K562 (cell line): ENCODE measurements around the gene ACSF3. TPM values are rescaled to one million over a fixed set of nuclear protein-coding genes. Genes with fewer than 3 reads are reported as not detected.
A peak's percentile ranks its signal among the peaks of the same experiment; 100 is the strongest.

Source experiments
- CBFA2T3 ChIP-seq: fragments of 450-650 bp; IDR thresholded peaks from 2 replicates; pipeline ENCODE4 v1.6.1; 2017
- CEBPG ChIP-seq, 3 experiments: fragments of 200-800 bp in 1 of 3; sonication (Bioruptor generic) in 1 of 3; sonication (generic) in 1 of 3; formaldehyde crosslinking in 1 of 3; IDR thresholded peaks in 2 of 3; conservative IDR thresholded peaks in 1 of 3; 2 replicates each; pipeline versions ENCODE4 v1.6.1 to v1.8.0; 2016 to 2022; ENCODE audit warnings: missing compliant biosample characterization in 2 of 3, missing genetic modification characterization in 2 of 3, mild to moderate bottlenecking in 1 of 3, missing genetic modification reagents in 1 of 3
- CREBBP ChIP-seq: IDR thresholded peaks from one replicate; pipeline ENCODE4 v1.6.1; 2012; ENCODE audit warnings: low read depth, mild to moderate bottlenecking, control low read depth, inconsistent platforms, low read length
- ELF4 ChIP-seq: fragments of 450-650 bp; formaldehyde crosslinking; IDR thresholded peaks from 2 replicates; pipeline ENCODE4 v1.4.0; 2022; ENCODE audit warnings: missing genetic modification characterization
- ERF ChIP-seq: fragments of 450-650 bp; formaldehyde crosslinking; IDR thresholded peaks from 2 replicates; pipeline ENCODE4 v1.4.0; 2020; ENCODE audit warnings: mild to moderate bottlenecking, mixed read lengths
- EWSR1 ChIP-seq: fragments of 450-650 bp; IDR thresholded peaks from 2 replicates; pipeline ENCODE4 v1.6.1; 2018; ENCODE audit warnings: borderline replicate concordance, mild to moderate bottlenecking, low read depth, moderate library complexity; ENCODE audit not compliant: partially characterized antibody
- FOXA3 ChIP-seq, 2 experiments: fragments of 450-650 bp in 1 of 2; sonication (generic) in 1 of 2; formaldehyde crosslinking; IDR thresholded peaks in 1 of 2; conservative IDR thresholded peaks in 1 of 2; 2 replicates each; pipeline versions ENCODE4 v1.4.0 to v1.8.0; 2020 to 2022; ENCODE audit warnings: mild to moderate bottlenecking in 2 of 2, missing genetic modification reagents in 1 of 2
- FOXP1 ChIP-seq: sonication (generic); formaldehyde crosslinking; IDR thresholded peaks from 2 replicates; pipeline ENCODE4 v1.8.0; 2022; ENCODE audit warnings: mild to moderate bottlenecking, missing genetic modification reagents
- ID3 ChIP-seq, 2 experiments: fragments of 250-450 bp in 1 of 2; fragments of 450-650 bp in 1 of 2; sonication (Bioruptor Pico) in 1 of 2; IDR thresholded peaks; 2 replicates each; pipeline versions ENCODE4 v1.6.1 to v1.8.0; 2016 to 2021; ENCODE audit warnings: mild to moderate bottlenecking in 2 of 2, moderate library complexity in 2 of 2, missing compliant biosample characterization in 1 of 2, missing genetic modification characterization in 1 of 2
- MAFK ChIP-seq: IDR thresholded peaks from 2 replicates; pipeline ENCODE4 v1.6.1; 2011; ENCODE audit warnings: low read length, improper control_type of control experiment
- RBM15 ChIP-seq: fragments of 200-400 bp; formaldehyde crosslinking; IDR thresholded peaks from 2 replicates; pipeline ENCODE4 v1.6.1; 2018; ENCODE audit warnings: mild to moderate bottlenecking, low read length, moderate library complexity; ENCODE audit not compliant: insufficient read depth
- TOE1 ChIP-seq, 2 experiments: fragments of 450-650 bp in 1 of 2; sonication (generic) in 1 of 2; formaldehyde crosslinking in 1 of 2; IDR thresholded peaks; 2 replicates each; pipeline versions ENCODE4 v1.7.1 to v1.8.0; 2016 to 2022; ENCODE audit warnings: borderline replicate concordance in 2 of 2, mild to moderate bottlenecking in 2 of 2, antibody characterized with exemption in 1 of 2, inconsistent platforms in 1 of 2, low read depth in 1 of 2, missing genetic modification reagents in 1 of 2, moderate library complexity in 1 of 2
- ZBTB9 ChIP-seq: fragments of 450-650 bp; formaldehyde crosslinking; IDR thresholded peaks from 2 replicates; pipeline ENCODE4 v1.4.0; 2020; ENCODE audit warnings: mild to moderate bottlenecking, moderate library complexity
- ZNF57 ChIP-seq: fragments of 450-650 bp; formaldehyde crosslinking; IDR thresholded peaks from 2 replicates; pipeline ENCODE4 v1.4.0; 2020; ENCODE audit warnings: mild to moderate bottlenecking, moderate library complexity
- ZNF584 ChIP-seq: fragments of 200-800 bp; sonication (Bioruptor generic); IDR thresholded peaks from 2 replicates; pipeline ENCODE4 v1.6.1; 2016; ENCODE audit warnings: low read depth, mild to moderate bottlenecking, missing genetic modification characterization, missing compliant biosample characterization
- ZNF780A ChIP-seq: fragments of 250-450 bp; sonication (Bioruptor Pico); IDR thresholded peaks from 2 replicates; pipeline ENCODE4 v1.5.0; 2021; ENCODE audit warnings: mild to moderate bottlenecking
- polyA plus RNA-seq, 8 experiments: library from polyadenylated mRNA; depleted of rRNA in 4 of 8; stranded (reverse) in 5 of 8; unstranded in 3 of 8; fragments of >200 nt; fragmentation: Nextera tagmentation in 2 of 8; fragmentation: Illumina TruSeq in 1 of 8; extraction: Ambion mirVana in 2 of 8; extraction: Trizol in 1 of 8; gene quantifications; 2 replicates each; pipeline versions ENCODE4 v1.2.1 to v1.2.3, GENCODE V29; 2011 to 2014; ENCODE audit warnings: inconsistent platforms in 1 of 8, missing spikeins in 1 of 8
- total RNA-seq, 7 experiments: library from RNA; depleted of rRNA in 6 of 7; stranded (reverse); fragments of >200 nt in 6 of 7; fragmentation: Illumina TruSeq in 2 of 7; extraction: Trizol in 2 of 7; gene quantifications; 2 replicates each; pipeline versions ENCODE4 v1.2.1 to v1.2.3, GENCODE V29; 2011 to 2021; ENCODE audit warnings: low replicate concordance in 1 of 7
- TF ChIP-seq, protein P1 (sequence below): sonication (generic); formaldehyde crosslinking; IDR thresholded peaks from 2 replicates; pipeline ENCODE4 v1.8.1; 2023; ENCODE audit warnings: mild to moderate bottlenecking, missing genetic modification reagents
- TF ChIP-seq, protein P2 (sequence below): fragments of 450-650 bp; IDR thresholded peaks from 2 replicates; pipeline ENCODE4 v1.6.1; 2018; ENCODE audit warnings: mild to moderate bottlenecking, low read depth; ENCODE audit not compliant: partially characterized antibody

Gene ACSF3
- total and polyA plus RNA-seq, 9 of the 15 experiments (the other 6 are each of a cell fraction or from before 2014, with no cell fraction given), result 0.77 to 32.8 (median 14.7) TPM

DNA sequence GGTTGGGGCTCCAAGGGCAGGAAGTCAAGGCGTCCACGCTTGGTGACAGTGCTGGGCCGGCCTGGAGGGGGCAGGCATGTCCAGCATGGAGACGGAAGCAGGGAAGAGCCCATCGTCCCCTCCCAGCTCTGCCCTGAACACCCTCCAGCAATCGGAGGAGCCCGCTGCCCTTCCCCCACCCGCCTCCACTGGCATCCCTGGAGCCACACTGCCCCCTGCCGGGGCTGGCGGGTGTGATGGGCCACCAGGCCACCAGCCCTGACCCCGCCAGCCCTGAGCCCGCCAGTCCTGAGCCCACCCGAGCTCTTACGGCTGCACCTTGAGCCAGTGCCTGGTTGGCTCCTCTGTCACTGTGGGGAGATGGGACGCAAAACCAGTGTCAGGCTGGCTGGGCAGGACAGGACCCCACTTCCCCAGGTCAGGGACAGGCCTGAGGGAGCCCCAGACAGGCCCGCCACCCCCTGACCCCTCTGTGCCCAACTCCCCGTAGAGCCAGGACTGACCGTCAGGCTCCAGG is 73.8 kb downstream of the ACSF3 start (continued):
- peak; percentile 84; the same call in 1 of the 2 replicates for TF ChIP-seq ZBTB9 (CRISPR knock-in tag)
- TF ChIP-seq, protein P1, sequence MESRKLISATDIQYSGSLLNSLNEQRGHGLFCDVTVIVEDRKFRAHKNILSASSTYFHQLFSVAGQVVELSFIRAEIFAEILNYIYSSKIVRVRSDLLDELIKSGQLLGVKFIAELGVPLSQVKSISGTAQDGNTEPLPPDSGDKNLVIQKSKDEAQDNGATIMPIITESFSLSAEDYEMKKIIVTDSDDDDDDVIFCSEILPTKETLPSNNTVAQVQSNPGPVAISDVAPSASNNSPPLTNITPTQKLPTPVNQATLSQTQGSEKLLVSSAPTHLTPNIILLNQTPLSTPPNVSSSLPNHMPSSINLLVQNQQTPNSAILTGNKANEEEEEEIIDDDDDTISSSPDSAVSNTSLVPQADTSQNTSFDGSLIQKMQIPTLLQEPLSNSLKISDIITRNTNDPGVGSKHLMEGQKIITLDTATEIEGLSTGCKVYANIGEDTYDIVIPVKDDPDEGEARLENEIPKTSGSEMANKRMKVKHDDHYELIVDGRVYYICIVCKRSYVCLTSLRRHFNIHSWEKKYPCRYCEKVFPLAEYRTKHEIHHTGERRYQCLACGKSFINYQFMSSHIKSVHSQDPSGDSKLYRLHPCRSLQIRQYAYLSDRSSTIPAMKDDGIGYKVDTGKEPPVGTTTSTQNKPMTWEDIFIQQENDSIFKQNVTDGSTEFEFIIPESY (CRISPR knock-in tag), result peak; percentile 98
- TF ChIP-seq ZNF584 (CRISPR knock-in tag), result no peak
- TF ChIP-seq FOXA3 (CRISPR knock-in tag; conservative IDR thresholded peaks at IDR 0.05 in 1 of 2, IDR thresholded peaks at IDR 0.05 in 1 of 2), result peak in 1 of 2 experiments; percentile 51; a peak in 1 of 4 replicates
- TF ChIP-seq CREBBP, result no peak
- no peak for TF ChIP-seq RBM15
- no peak for TF ChIP-seq ELF4 (CRISPR knock-in tag)
- peak; percentile 33 for TF ChIP-seq CBFA2T3
- TF ChIP-seq CEBPG (CRISPR knock-in tag; IDR thresholded peaks at IDR 0.05), result peak; percentile 14; the same call in 1 of the 2 replicates
- no peak for TF ChIP-seq CEBPG (tag; conservative IDR thresholded peaks at IDR 0.05 in 1 of 2, IDR thresholded peaks at IDR 0.05 in 1 of 2)
- TF ChIP-seq ZNF57 (CRISPR knock-in tag), result no peak
- no peak for TF ChIP-seq ID3 (CRISPR knock-in tag; IDR thresholded peaks at IDR 0.05)
- TF ChIP-seq ID3 (tag; IDR thresholded peaks at IDR 0.05), result 0 out of 2 replicates have a peak, but pooled peaks have one; percentile 44
- peak; percentile 72; the same call in 1 of the 2 replicates for TF ChIP-seq TOE1 (IDR thresholded peaks at IDR 0.05; ENCODE audit: borderline replicate concordance)
- TF ChIP-seq TOE1 (CRISPR knock-in tag; IDR thresholded peaks at IDR 0.05; ENCODE audit: borderline replicate concordance, low read depth), result 0 out of 2 replicates have a peak, but pooled peaks have one; percentile 49
- TF ChIP-seq, protein P2, sequence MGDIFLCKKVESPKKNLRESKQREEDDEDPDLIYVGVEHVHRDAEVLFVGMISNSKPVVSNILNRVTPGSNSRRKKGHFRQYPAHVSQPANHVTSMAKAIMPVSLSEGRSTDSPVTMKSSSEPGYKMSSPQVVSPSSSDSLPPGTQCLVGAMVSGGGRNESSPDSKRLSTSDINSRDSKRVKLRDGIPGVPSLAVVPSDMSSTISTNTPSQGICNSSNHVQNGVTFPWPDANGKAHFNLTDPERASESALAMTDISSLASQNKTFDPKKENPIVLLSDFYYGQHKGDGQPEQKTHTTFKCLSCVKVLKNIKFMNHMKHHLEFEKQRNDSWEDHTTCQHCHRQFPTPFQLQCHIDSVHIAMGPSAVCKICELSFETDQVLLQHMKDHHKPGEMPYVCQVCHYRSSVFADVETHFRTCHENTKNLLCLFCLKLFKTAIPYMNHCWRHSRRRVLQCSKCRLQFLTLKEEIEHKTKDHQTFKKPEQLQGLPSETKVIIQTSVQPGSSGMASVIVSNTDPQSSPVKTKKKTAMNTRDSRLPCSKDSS, result no peak
- no peak for TF ChIP-seq MAFK
- no peak for TF ChIP-seq EWSR1
- peak; percentile 74; the same call in 1 of the 2 replicates for TF ChIP-seq FOXP1 (CRISPR knock-in tag)
- no peak for TF ChIP-seq ZNF780A (CRISPR knock-in tag)
- TF ChIP-seq ERF, result no peak
